Suppressor macrophage (primary cell): Measurements from ENCODE around the gene GAS6.
A peak's percentile ranks its signal among the peaks of the same experiment; 100 is the strongest.
"Not testable (repeated sequence)": the region's sequence is repeated elsewhere in the genome, so short reads cannot be mapped to it uniquely, and the experiment has no call there.

Experiments
- DNase-seq, 4 experiments: peaks; one replicate each; pipeline ENCODE4 v3.0.0-alpha.2; 2020 to 2022

Gene GAS6

DNA sequence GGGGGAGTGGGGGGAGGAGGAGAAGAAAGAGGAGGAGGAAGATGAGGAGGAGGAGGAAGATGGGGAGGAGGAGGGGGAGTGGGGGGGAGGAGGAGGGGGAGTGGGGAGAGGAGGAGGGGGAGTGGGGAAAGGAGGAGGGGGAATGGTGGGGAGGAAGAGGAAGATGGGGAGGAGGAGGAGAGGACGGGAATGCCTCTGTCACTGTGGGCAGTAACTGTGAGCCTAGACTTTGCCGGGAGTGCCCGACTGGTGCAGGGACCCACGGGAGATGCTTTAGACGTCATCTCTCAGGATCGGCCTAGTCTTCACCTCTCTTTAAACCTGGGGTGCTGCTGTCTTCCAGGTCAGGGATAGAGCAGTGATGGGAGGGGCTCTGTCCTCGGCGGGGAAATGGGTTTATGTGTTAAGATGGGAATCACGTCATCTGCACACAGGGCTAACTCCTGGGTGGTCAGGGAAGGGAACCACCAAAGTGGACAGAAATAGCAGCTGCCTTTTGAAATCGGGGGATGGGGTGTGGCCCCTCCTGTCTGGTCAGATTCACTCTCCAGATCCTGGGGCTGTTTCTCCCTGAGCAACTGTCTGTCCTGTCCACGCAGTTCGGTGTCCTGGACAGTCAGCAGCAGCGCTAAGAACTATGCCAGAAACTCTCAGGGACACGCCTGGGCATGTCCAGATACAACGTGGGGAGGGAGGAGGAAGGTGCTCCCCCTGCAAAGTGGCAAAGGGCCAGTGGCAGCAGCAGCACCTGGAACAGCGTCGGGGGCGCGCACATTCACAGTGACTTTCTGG, 26.9 kb downstream of the GAS6 start:
- DNase-seq: no peak

DNA sequence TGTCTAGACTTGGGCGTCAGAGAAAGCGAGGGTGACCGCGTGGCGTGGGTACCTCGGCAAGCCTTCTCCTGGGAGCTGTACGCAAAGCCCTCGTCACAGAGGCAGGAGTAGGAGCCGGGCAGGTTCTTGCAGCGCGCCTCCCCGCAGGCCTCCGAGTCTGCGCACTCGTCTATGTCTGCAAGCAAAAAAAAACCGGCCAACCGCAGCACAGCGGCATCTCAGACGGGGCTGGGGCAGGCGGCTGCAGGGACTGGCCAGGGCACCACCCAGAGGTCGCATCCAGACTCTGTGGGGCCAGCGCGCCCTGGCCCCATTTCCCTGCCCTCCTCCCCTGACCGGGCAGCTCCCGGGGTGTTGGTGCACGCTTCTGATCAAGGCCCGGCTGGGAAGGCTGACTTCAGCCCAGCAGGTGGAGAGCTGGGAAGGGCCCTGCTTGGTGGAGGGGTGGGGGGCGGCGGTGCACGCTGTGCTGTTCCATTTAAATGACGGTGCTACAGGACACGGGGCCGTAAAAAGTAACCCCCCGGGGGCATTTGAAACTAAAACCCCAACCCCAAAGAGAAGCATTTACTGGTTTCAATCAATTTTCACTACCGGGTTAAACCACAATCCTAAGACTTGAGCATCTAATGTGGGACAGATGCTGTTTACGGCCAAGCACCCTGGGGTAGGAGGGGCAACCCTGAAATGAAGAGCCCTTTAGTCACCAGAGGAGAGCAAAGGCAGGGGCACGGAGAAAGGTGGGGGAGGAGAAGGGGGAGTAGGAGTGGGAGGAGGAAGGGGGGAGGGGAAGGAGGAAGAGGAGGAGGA, 28.2 kb downstream of the GAS6 start:
- DNase-seq: no peak

DNA sequence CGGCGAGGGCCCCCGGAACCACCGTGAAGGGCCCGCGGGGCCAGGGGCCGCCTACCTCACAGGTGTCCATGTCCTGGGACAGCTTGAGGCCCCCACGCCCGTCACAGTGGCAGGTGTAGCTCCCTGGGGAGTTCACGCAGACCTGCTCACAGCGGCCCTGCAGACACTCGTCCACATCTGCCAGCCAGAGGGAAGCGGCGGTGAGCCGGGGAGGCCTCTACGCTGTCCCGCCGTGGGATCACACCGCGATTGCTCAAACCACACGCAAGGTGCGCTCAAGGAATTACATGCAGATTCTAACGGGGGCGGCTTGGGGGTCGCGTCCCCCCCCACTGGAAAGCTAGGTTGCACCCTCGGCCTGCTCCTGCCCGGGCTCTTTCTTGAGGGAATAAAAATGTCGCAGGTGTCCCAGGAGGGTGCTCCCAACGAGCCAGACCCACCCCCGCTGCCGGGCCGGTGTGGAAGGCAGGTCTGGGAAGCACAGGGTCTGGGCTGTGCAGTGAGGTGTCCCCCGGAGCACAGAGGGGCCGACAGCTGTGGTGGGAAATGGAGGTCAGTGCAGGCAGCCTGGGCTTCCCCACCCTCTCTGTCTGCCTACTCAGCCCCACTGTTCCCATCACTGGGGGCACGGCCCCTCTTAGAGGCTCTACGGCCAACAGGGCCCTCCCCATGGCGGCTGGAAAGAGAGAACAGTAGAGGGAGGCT, 29.2 kb downstream of the GAS6 start:
- DNase-seq: no peak

DNA sequence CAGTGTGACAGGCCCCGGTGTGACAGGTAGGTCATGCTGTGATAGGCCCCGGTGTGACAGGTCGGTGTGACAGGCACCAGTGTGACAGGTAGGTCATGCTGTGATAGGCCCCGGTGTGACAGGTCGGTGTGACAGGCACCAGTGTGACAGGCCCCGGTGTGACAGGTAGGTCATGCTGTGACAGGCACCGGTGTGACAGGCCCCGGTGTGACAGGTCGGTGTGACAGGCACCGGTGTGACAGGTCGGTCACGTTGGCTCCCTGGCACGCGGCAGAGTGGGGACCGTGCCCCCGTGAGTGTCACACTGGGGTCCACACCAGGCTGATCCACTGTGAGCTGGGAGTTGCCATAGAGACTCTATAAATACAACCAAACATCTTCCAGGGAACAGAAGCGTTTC, 29.9 kb downstream of the GAS6 start:
- not testable (repeated sequence) for DNase-seq

DNA sequence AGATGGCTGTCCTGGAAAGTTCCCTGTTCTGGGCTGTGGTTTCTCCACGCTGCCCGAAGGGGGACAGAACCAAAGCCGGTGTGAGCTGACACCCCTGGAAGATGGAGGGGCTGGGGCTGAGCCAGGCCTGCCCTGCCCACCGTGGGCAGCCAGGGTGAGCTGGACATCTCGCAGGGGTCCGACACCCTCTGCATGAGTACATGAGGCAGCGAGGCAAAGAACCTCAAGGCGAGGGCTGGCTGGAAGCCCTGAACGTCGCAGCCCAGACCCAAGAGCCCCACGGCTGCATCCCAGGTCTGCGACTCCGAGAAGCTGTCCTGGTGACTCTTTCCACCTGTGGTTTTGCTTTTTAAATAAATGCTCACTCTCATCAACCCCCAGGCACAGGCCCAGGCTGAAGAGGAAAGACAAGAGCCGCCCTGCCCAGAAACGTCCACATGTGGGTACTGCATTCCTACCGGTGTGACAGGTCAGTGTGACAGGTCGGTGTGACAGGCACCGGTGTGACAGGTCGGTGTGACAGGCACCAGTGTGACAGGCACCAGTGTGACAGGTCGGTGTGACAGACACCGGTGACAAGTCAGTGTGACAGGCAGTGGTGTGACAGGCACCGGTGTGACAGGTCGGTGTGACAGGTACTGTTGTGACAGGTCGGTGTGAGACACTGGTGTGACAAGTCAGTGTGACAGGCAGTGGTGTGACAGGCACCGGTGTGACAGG, 30.6 kb downstream of the GAS6 start:
- no peak for DNase-seq

DNA sequence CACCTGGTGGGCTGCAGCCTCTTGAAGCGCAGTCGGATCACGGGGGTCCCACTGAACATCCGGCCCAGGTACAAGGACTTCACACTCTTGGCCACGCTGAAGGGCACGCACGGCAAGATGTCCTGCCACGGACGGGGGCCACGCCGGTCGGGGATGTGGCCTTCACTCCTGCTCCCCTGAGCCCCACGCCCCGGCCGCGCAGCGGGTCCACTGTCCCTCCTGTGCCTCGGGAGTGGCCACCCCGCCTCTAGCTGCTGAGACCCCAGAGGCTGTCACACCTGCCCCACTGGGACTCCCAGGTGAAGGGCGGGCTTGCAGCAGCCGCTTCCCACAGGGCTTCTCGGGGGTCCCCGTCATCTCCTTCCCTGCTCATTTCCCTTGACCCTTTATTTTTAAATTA, 31.2 kb downstream of the GAS6 start:
- no peak for DNase-seq

DNA sequence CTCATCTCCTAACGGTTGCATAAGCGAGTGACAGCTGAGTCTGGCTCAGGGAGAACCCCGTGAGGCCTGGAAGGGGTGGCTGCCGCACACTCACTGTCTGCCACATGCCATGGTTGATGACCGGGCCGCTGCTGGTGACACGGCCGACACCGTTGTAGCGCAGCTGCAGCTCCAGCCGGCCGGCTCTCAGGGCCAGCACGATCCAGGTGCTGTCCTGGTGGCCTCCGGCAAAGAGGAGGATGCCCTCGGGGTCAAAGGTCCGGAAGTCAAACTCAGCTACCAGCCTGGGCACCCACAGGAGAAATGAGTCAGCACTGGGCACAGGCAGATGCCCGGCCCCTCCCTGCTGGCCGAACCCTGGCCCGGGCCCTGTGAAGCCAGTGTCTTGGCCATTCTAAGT, 31.7 kb downstream of the GAS6 start:
- DNase-seq: no peak

DNA sequence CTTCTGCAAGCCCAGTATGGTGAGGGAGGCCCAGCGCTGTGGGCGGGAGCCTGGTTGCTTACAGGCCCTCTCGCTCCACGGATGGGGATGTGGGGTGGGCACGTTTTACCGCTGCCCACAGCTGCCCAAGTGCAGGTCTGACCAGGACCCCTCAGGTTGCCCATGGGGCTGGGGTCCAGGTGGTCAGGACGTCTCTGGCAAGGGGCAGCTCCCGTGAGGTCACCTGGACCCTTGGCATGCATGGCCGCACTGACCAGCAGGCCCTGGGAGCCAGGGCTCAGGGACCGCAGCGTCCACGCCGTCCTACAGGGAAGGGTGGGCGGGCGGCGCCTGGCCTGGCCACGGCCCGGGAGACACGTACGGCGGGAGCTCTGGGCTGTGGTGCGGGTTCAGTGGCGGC, 32.8 kb downstream of the GAS6 start:
- DNase-seq: no peak

DNA sequence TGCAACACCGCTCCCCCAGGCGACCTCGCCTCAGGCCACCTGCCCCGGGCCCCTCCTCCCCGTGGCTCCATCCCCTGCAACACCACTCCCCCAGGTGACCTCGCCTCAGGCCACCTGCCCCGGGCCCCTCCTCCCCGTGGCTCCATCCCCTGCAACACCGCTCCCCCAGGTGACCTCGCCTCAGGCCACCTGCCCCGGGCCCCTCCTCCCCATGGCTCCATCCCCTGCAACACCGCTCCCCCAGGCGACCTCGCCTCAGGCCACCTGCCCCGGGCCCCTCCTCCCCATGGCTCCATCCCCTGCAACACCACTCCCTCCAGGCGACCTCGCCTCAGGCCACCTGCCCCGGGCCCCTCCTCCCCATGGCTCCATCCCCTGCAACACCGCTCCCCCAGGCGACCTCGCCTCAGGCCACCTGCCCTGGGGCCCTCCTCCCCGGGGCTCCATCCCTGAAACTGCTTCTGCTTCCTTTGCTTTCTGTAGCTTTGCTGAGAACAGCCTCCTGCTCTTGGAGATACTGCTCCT, 33.4 kb downstream of the GAS6 start:
- not testable (repeated sequence) for DNase-seq

DNA sequence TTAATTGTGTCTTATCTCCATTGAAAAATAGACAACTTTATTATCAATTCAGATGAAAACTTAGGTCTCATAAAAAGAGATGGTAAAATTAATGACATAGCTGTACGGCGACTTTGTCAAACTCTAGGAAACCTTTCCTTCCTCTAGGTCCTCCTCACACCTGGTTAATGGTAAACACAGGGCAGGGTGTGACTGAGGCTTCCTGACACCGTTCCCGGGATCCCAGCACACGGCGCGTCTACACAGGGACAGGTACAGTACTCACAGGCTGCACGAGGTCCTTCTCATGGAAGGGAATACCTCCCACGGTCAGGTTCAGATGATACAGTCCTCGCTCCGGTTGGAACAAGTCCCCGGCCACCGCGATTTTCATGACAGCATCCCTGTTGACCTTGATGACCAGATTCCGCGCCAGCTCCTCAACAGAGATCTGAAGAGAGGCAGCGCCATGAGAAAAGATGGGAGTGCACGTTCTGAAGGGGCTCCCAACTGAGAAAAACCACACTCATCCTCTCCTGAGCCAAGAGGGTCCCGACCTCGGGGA, 35.5 kb downstream of the GAS6 start:
- peak in 1 of 4 experiments; percentile 13 for DNase-seq

DNA sequence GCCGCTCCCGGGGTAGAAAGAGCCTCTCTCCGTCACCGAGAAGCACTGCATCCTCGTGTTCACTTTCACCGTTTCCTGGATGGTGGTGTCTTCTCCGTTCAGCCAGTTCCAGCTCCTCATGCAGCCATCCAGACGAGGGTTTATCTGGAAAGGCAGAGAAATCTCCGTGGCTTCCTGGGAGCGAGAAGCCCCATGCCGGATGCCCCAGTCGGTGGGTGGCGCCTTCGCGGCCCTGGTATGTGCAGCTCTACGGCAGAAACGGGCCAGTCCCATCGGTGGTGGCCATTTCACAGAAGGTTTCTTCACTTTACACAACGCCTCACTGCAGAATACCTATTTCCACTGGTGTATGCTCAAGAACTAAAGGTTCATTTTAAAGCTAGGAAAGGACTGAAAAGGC, 36.9 kb downstream of the GAS6 start:
- DNase-seq: no peak

DNA sequence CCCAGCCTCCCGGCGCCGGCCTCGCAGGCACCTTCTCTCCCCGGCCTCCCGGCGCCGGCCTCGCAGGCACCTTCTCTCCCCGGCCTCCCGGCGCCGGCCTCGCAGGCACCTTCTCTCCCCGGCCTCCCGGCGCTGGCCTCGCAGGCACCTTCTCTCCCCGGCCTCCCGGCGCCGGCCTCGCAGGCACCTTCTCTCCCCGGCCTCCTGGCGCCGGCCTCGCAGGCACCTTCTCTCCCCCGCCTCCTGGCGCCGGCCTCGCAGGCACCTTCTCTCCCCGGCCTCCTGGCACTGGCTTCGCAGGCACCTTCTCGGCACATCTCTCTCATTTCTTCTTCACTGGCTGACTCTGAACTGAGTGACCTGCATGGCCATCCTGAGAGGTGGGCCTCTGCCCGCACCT, 37.4 kb downstream of the GAS6 start:
- DNase-seq: not testable (repeated sequence)

DNA sequence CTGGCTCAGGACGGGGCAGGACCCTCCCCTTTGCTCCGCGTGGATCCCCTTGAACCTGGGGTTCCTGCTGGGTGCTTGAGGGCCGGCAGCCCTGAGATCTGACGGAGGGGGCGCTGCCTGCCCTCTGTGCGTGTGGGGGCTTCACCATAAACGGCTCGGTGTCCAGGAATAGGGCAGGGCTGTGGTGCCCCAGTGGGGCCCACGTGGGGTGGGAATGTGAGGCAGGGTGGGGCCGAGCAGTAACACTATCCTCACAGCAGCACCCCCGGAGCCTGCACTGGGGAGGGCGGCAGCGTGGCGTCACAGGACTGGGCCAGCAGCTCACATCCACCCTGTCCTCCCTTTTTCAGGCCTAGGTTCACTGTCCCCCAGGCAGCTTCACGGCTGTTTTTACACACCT, 38.0 kb downstream of the GAS6 start:
- no peak for DNase-seq

DNA sequence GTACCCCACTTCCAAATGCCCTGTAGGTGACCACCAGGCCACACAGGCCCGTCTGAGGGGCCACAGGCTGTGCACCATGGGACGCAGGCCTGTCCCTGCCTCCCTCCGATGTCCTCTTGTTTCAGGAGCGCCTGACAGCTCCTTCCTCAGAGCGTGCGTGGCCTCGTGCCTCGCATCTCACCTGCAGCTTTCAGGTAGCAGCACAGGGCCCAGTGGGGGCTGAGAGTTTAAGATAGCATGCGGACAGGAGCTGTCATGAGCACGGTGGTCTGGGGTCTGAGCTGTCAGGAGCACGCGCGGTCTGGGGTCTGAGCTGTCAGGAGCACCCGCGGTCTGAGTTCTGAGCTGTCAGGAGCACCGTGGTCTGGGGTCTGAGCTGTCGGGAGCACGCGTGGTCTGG, 40.1 kb downstream of the GAS6 start:
- no peak for DNase-seq

DNA sequence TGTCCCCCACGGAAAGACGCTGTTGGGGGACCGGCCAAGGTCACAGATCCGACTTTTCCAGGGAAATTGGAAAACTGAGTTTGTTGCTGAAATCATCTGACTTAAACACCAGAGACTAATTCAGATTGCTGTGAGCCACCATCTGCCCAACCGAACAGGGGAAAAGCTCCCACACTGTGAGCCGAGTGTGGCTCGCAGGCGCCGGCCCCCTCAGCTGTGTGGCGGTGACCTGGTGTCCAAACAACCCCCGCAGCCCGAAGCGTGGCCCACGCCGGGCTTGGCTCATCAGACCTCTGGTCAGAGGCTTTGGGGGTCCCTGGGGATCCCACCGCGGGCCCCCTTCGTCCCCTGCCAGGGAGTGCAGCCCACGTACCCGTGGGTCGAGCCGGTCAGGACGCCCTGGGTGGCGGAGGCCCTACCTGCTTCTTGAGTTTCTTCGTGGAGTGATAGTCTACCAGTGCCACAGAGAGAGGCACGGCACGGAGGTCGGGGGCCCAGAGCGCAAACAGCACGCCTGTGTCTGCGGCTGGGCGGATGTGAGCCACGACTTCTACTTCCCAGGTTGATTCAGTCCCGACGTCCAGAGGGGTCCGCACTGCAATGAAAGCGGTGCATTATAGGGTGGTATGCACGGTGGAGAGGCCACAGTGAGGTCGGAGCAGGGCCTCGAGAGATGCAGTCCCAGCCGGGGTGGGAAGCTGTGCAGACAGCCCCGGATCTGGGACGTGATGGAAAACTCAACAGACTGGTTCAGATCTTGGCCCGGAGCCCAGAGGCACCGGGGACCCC, 40.7 kb downstream of the GAS6 start:
- no peak for DNase-seq

DNA sequence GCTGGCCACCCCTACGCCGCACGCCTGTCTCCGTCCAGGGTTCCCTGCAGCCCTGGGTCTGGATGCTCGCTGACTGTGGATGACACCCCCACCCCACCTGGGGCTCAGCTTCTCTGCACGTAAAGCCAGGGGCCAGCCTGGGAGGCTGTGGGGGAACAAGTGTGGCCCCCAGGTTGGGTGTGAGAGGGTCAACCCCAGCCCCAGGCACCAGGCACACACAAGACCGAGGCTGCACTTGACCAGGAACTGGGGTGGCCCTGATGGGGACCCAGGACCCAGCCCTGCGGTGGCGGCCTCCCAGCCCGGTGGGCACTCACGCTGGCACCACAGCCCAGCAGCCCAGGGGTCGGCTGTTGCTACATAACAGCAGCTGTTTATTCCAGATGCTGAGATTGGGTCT, 41.6 kb downstream of the GAS6 start:
- DNase-seq: no peak

DNA sequence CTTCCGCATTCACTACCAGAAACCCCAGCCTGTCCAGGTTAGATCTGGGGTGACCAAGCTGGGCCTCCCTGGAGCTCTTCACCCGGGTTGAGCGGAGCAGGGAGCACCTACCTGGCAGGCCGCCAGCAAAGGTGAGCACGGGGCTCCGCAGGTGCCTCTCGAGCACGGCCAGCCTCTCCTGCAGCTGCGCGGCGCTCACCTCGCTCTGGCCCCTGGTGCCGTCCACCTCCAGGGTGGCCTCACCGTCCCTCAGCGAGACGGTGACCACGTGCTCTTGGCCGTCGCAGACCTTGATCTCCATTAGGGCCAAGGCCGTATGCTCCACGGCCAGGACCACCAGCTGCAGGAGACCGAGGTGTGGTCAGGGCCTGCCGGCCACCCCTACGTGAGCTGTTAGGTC, 42.0 kb downstream of the GAS6 start:
- DNase-seq: no peak

DNA sequence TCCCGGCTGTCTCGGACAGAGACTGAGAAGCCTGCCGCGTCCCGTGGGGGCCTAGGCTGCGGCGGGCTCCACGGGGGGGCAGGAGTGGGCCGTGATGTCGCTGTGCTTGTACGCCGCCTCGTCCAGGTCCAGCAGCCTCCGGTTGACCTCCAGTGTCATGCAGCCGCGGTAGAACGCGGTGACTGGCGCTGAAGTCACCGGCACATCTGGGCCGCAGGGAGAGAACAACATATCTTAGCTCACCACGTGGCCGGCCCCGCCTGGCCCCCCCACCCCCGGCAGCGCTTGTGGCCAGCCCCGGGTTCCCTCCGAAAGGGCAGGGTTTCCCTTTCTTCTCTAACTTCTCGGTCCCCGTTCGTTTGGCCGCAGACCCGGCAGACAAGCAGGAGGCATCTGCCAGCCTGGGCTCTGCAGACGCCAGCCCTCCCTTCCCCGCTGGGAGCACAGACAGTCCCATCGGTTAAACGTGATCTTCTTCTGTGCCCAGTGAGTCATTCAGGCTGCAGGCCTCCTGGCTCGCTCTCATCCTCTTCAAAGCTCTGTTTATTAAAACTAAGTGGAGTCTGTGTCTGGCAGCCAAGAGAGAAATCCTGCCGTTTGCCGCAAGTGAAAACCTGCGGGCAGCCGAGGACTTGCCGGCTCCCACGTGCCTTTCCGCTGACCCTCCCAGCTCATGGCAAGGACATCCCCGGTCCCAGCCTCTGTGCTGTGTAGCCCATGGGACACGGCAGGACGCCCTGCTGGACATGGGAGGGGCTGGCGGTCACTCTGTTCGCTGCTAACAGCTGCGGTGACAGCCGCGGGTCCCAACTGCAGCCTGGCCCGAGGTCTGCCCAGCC, 42.8 kb downstream of the GAS6 start:
- no peak for DNase-seq

DNA sequence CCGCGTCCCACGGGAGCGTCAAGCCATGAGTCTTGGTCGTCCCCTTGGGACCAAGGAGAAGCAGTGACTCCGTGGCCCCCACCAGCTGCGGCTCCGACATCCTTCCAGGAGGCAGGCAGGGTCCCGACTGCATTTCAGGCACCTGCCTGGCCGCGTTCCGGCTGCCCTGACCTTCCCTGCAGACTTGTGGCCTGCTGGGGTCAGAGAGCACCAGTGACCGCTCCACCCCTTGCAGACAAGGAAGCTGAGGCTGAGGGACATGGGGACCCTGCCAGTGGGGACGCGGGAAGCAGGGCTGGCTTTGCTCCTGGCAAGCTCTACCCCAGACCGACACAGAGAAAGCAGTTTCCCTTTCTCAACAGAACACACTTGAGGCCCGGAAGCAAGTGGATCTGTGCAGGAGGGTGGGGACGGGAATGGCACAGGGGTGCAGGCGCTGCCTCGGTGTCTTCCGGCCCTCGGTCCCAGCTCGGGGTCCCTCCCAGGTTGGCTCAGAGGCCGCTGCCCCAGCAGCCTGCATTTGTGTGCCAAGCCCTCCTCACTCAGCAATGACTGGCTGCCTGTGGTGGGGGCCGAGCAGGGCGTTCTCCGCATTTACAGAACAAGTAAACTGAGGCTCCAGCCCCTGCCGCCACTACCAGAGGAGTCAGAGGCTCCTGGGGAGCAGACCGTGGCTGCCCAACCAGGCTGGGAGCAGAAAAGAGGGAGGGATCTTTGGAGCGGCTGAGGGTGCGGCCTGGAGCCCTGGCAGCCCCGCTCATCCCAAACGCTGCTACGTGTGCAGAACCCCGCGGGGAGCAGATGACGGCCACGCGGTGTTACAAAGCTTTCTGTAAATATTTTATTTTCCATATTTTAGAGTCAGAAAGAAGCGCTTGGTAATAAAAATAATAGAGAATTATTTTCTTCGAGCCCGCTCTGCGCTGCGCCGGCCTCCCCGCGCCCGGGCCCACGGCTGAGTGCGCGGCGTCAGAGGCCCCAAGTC, 43.9 kb downstream of the GAS6 start:
- DNase-seq: no peak
